GM18526 (cell line): ENCODE measurements around the gene MARCHF2.
A peak's percentile ranks its signal among the peaks of the same experiment; 100 is the strongest.

Experiments used
- POLR2A ChIP-seq: IDR thresholded peaks from 3 replicates; pipeline ENCODE4 v1.6.1; 2011; ENCODE audit not compliant: insufficient read length; ENCODE audit errors: extremely low read depth

Gene MARCHF2

GRCh38 chr19:8388612-8388958, 24.5 kb upstream of the MARCHF2 start:
- TF ChIP-seq POLR2A, result no peak

- peak; percentile 57 for TF ChIP-seq POLR2A
Measured at GRCh38 chr19:8389891-8390616, 23.1 kb upstream of the MARCHF2 start, which contains the start of gene RAB11B. RAB11B (plus strand) TSS chr19:8390360; CDS start chr19:8390417, 57 bp downstream.

- no peak for TF ChIP-seq POLR2A
Measured at GRCh38 chr19:8390617-8390981, 22.5 kb upstream of the MARCHF2 start.

- TF ChIP-seq POLR2A, result no peak
Measured at GRCh38 chr19:8391198-8392016, 21.7 kb upstream of the MARCHF2 start.

- TF ChIP-seq POLR2A, result no peak
Measured at GRCh38 chr19:8392017-8392591, 21.0 kb upstream of the MARCHF2 start.

- TF ChIP-seq POLR2A, result no peak
Measured at GRCh38 chr19:8393192-8393870, 19.8 kb upstream of the MARCHF2 start.

- no peak for TF ChIP-seq POLR2A
Measured at GRCh38 chr19:8393871-8394250, 19.2 kb upstream of the MARCHF2 start.

GRCh38 chr19:8395621-8396082, 17.5 kb upstream of the MARCHF2 start:
- no peak for TF ChIP-seq POLR2A

GRCh38 chr19:8396185-8396562, 16.9 kb upstream of the MARCHF2 start:
- no peak for TF ChIP-seq POLR2A

GRCh38 chr19:8396563-8397203, 16.4 kb upstream of the MARCHF2 start:
- no peak for TF ChIP-seq POLR2A

GRCh38 chr19:8397271-8397670, 15.8 kb upstream of the MARCHF2 start:
- no peak for TF ChIP-seq POLR2A

- TF ChIP-seq POLR2A, result no peak
Measured at GRCh38 chr19:8397746-8398310, 15.3 kb upstream of the MARCHF2 start.

GRCh38 chr19:8398311-8398771, 14.8 kb upstream of the MARCHF2 start:
- TF ChIP-seq POLR2A, result no peak

GRCh38 chr19:8399681-8400188, 13.4 kb upstream of the MARCHF2 start:
- TF ChIP-seq POLR2A, result no peak
